Gastroesophageal sphincter (tissue), 3 donors: ENCODE results near the gene C2CD2L.

Experiments used
- POLR2A ChIP-seq, 2 donors: fragments of 450-650 bp; IDR thresholded peaks; one replicate each; pipeline ENCODE4 v1.6.1; 2017; ENCODE audit warnings: antibody characterized with exemption in 2 of 2, mild to moderate bottlenecking in 2 of 2, moderate library complexity in 1 of 2
- POLR2AphosphoS5 ChIP-seq: sonication (generic); formaldehyde crosslinking; IDR thresholded peaks from one replicate; pipeline ENCODE4 v1.6.1; 2017; ENCODE audit warnings: antibody characterized with exemption
- TF ChIP-seq, protein P1 (sequence below), 4 experiments: fragments of 200-600 bp in 2 of 4; fragments of 450-650 bp in 2 of 4; sonication (generic) in 1 of 4; IDR thresholded peaks; one replicate each; pipeline ENCODE4 v1.5.1; 2017 to 2019; ENCODE audit warnings: antibody characterized with exemption in 4 of 4, mild to moderate bottlenecking in 2 of 4, moderate library complexity in 2 of 4

DNA sequence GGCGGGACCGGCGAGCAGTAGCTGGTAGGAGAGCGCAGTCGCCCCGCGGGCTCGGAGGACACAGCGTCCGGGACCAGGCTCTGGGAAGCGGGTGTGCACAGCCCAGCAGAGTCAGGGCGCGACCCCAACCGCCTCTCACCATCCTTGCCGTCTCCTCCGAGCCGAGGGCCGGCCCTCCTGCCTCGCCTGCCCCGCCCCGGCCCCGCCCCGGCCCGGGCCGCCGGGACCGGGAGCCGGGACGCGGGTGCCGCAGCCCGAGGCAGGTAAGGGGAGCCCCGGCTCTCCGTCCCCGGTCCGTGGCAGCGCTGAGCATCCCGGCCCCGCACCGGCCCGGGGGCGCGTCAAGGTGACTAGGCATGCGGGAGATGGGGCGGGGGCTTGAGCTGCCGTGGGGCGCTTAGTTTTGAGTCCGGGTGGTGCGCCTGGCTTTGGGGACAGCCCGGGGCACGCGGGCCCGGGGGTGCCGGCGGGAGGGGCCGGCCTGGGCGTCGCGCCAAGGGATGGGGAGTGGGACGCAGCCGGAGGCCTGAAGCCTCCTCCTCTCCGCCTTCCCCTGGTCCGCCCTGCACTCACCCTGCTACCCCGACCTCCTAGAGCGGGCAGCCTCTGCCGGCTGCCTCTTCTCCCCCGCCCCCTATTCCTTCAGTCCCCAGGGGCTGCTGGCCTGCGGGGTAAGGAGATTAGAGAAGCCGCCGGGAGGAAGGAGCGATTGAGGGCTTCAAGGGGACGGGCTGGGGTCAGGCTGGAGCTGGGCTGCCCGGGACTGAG lies 42.1 kb downstream of the C2CD2L start, which contains the start of gene ABCG4:
- TF ChIP-seq, protein P1, sequence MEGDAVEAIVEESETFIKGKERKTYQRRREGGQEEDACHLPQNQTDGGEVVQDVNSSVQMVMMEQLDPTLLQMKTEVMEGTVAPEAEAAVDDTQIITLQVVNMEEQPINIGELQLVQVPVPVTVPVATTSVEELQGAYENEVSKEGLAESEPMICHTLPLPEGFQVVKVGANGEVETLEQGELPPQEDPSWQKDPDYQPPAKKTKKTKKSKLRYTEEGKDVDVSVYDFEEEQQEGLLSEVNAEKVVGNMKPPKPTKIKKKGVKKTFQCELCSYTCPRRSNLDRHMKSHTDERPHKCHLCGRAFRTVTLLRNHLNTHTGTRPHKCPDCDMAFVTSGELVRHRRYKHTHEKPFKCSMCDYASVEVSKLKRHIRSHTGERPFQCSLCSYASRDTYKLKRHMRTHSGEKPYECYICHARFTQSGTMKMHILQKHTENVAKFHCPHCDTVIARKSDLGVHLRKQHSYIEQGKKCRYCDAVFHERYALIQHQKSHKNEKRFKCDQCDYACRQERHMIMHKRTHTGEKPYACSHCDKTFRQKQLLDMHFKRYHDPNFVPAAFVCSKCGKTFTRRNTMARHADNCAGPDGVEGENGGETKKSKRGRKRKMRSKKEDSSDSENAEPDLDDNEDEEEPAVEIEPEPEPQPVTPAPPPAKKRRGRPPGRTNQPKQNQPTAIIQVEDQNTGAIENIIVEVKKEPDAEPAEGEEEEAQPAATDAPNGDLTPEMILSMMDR (IDR thresholded peaks at IDR 0.05) = no peak
- no peak for TF ChIP-seq POLR2AphosphoS5
- no peak for TF ChIP-seq POLR2A (IDR thresholded peaks at IDR 0.05)
